Activated CD4-positive, alpha-beta T cell treated with anti-CD3 and anti-CD28 coated beads, Interleukin-2, amount 50 U/mL, for 4 hours (primary cell): ENCODE results near the gene STK39.
"Not testable (repeated sequence)": the region's sequence is repeated elsewhere in the genome, so short reads cannot be mapped to it uniquely, and the experiment has no call there.

Source experiments
- DNase-seq, 2 experiments: peaks; one replicate each; pipeline ENCODE4 v3.0.0-alpha.2; 2020

STK39 gene

DNA sequence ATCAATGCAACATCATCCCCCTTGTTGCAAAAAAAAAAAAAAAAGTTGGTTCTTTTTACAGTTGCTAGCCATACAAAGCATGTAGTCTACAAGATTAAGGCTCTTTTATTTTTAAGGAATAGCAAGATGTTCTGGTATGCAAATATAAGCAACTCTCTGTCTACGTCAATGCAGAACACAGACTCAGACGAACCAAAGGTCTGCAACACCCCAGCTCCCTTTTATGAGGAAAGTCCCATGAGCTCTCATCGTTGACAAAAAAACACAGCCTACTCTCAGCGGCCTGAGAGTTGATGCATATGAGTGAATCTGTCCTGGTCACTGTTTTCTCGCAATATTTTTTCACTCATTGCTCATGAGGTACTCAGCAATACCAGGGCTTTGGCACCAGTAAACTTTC is 112.9 kb downstream of the STK39 start:
- no peak for DNase-seq

GRCh38 chr2:168132389-168132788 is 115.0 kb downstream of the STK39 start:
- no peak for DNase-seq

- DNase-seq: no peak
These were observed 117.0 kb downstream of the STK39 start for GRCh38 chr2:168130346-168130745.

- no peak for DNase-seq
These were observed 120.0 kb downstream of the STK39 start for GRCh38 chr2:168127371-168127770.

- DNase-seq: not testable (repeated sequence)
These were observed 125.2 kb downstream of the STK39 start for GRCh38 chr2:168122210-168122609.

- DNase-seq: no peak
These were observed 126.7 kb downstream of the STK39 start for GRCh38 chr2:168120730-168121129.

- DNase-seq: no peak
These were observed 127.1 kb downstream of the STK39 start for GRCh38 chr2:168120310-168120709.

- DNase-seq: no peak
These were observed 127.8 kb downstream of the STK39 start for GRCh38 chr2:168119515-168120141.

DNA sequence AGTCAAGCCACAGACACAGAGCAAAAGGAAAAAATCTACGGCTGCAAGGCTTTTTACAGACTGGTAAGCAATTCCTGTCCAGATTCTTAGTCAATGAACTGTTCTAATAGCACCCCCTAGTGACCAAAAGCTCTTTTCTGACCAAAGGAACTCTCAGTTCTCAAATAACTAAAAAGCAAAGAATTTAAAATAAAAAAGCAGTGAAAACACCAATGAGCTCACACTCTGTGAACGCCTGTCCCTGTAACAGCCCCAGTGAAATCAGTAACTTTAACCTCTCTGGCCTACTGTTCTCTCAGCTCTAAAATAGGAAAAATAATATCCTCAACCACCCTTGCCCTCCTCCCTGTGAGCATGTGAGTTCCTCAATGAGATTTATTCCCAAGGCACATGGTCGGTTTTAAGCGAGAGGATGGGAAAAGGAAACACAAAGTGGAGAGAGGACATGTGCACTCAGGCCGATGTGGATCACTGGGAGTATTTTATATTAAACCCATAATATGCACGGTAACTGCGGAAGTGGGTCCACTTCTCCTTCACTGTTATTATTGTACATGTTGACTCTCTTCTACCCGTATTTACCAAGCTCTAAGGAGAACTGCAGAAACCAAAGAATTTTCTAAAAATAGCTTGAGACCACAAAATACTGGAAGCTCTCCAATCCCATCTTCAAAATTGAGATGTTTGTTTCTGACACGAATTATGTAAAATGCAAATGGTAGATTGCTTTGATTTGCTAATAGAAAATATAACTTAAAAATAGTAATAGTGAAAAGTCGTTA is 128.5 kb downstream of the STK39 start:
- no peak for DNase-seq

GRCh38 chr2:168116448-168116847 is 130.9 kb downstream of the STK39 start:
- DNase-seq: no peak

- no peak for DNase-seq
These were observed 132.8 kb downstream of the STK39 start for GRCh38 chr2:168114619-168115018.

DNA sequence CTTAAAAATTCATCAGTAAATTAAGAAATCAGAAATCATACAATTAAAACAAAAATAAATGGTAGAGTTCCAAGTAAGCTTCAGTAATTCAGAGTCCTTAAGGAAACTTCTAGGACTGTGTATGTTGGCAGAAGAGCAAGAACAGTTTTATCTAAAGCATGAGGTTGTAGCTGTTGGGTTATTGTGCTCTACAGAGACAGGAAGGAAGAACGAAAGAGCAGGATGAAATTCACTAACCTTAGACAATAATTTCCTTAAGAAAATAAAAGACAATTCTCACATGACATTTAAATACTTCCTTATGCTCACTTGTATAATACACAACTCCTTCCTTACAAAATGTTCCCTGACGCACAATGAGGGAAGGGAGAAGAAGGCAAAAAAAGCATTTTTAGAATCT is 133.4 kb downstream of the STK39 start:
- no peak for DNase-seq

DNA sequence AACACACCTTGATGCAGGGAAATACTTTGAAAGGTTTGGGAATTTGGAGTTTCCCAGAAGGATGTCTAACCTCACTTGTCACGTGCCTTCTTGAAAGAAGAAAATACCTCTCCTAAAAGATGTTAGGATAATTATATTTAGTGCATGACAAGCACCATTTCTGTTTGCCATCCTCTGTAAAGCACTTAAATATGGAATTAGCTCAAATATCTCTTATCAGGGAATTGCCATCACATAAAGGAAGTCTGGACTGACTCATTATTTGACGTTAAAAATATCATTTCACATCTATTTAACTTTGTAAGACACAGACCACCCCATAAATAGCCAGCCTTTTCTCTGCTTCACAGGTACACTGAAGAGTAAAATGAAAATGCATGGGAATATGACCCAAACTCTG is 140.1 kb downstream of the STK39 start:
- no peak for DNase-seq

GRCh38 chr2:168105127-168105683 is 142.2 kb downstream of the STK39 start:
- DNase-seq: no peak

DNA sequence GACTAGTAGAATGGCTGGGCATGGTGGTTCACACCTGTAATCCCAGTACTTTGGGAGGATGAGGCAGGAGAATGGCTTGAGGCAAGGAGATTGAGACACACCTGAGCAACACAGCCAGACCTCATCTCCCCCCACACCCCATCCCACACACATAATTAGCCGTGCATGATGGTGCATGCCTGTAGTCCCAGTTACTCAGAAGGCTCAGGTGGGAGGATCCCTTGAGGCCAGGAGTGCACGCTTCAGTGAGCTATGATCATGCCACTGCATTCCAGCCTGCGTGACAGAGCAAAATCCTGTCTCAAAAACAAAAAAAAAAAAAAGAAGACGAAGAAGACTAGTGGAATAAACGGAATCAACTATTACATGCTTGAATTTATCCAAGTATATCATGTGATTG is 150.0 kb downstream of the STK39 start:
- no peak for DNase-seq

- no peak for DNase-seq
These were observed 151.2 kb downstream of the STK39 start for GRCh38 chr2:168096158-168096557.

DNA sequence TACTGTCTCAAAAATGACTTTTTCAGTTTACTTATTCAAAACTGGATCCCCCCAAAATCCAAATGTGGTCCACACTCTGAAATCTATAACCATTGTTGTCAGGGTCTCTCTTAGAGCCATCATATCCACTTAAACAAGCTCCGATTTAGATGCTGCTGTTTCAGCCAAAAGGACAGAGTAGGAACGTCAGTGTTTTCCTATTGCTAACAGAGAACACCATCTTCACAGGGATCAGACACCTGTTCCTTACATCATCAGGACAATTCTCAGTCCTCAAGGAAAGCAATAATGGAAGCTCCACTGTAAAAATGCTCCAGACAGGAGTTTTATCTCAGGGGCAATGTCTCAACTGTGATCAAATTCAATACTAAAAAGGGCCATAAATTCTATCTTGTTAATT is 155.4 kb downstream of the STK39 start:
- no peak for DNase-seq

GRCh38 chr2:168090366-168091135 is 156.8 kb downstream of the STK39 start:
- no peak for DNase-seq

DNA sequence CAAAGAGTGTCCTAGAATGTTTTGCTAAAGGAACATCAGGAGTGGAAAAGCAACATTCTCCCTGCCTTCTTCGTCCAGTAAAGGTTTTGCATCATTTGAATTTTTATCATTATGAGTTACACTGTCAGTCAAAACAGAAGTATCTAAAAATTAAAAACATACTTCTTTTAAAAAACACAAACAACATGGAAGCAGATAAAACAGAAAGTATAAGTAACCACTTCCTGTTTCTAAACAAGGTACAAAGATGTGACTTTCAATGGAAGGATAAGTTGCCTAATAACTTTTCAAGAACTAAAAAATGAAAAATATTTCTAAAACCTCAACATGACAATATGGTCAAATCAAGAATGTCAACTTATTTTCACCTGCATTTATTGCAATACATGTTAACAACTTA is 158.2 kb downstream of the STK39 start:
- DNase-seq: no peak

GRCh38 chr2:168087401-168087800 is 160.0 kb downstream of the STK39 start:
- DNase-seq: no peak

GRCh38 chr2:168086851-168087250 is 160.5 kb downstream of the STK39 start:
- DNase-seq: no peak

- no peak for DNase-seq
These were observed 161.5 kb downstream of the STK39 start for GRCh38 chr2:168085801-168086361.

GRCh38 chr2:168084288-168084687 is 163.1 kb downstream of the STK39 start:
- no peak for DNase-seq
